H9 (cell line): Measurements from ENCODE around the gene AOC1. TPM values are rescaled to one million over a fixed set of nuclear protein-coding genes. Genes with fewer than 3 reads are reported as not detected.

Experiments
- DNase-seq: peaks from one replicate; pipeline ENCODE4 v3.0.0-alpha.2; 2017
- H2AFZ ChIP-seq: one replicate; pipeline ENCODE4 v1.6.1; 2013; ENCODE audit warnings: mild to moderate bottlenecking, low read length, control low read depth, moderate library complexity
- H2AK5ac ChIP-seq: 2 replicates; pipeline ENCODE4 v1.6.1; 2013; ENCODE audit warnings: low read length, control low read depth, mixed read lengths; ENCODE audit not compliant: insufficient read length
- H2BK120ac ChIP-seq: one replicate; pipeline ENCODE4 v1.6.1; 2013; ENCODE audit warnings: low read depth, mild to moderate bottlenecking, low read length, control low read depth, inconsistent platforms; ENCODE audit not compliant: poor library complexity, severe bottlenecking
- H2BK12ac ChIP-seq: 2 replicates; pipeline ENCODE4 v1.6.1; 2013; ENCODE audit warnings: low read length, control low read depth, mixed read lengths, low read depth; ENCODE audit not compliant: insufficient read length
- H2BK15ac ChIP-seq: 2 replicates; pipeline ENCODE4 v1.6.1; 2013; ENCODE audit warnings: low read depth, low read length, control low read depth
- H2BK20ac ChIP-seq: one replicate; pipeline ENCODE4 v1.6.1; 2013; ENCODE audit warnings: low read depth, mild to moderate bottlenecking, low read length, control low read depth, inconsistent platforms; ENCODE audit not compliant: poor library complexity, severe bottlenecking
- H2BK5ac ChIP-seq: 2 replicates; pipeline ENCODE4 v1.6.1; 2013; ENCODE audit warnings: low read length, control low read depth, mixed read lengths; ENCODE audit not compliant: insufficient read length
- H3K14ac ChIP-seq: 2 replicates; pipeline ENCODE4 v1.6.1; 2013; ENCODE audit warnings: low read length, control low read depth; ENCODE audit not compliant: insufficient read depth
- H3K18ac ChIP-seq: 2 replicates; pipeline ENCODE4 v1.6.1; 2013; ENCODE audit warnings: low read depth, mild to moderate bottlenecking, mixed read lengths, low read length, control low read depth; ENCODE audit not compliant: insufficient read length
- H3K23ac ChIP-seq: 2 replicates; pipeline ENCODE4 v1.6.1; 2013; ENCODE audit warnings: low read length, control low read depth, mixed read lengths, low read depth; ENCODE audit not compliant: insufficient read length
- H3K23me2 ChIP-seq: 2 replicates; pipeline ENCODE4 v1.6.1; 2013; ENCODE audit warnings: low read depth, mild to moderate bottlenecking, mixed read lengths, low read length, control low read depth; ENCODE audit not compliant: insufficient read length, poor library complexity, severe bottlenecking
- H3K27ac ChIP-seq: 2 replicates; pipeline ENCODE4 v1.5.1; 2013; ENCODE audit warnings: low read length, control low read depth, mixed read lengths, low read depth; ENCODE audit not compliant: insufficient read length
- H3K27me3 ChIP-seq: 2 replicates; pipeline ENCODE4 v1.6.1; 2013; ENCODE audit warnings: low read length, control low read depth, inconsistent platforms; ENCODE audit not compliant: insufficient read depth
- H3K4ac ChIP-seq: 2 replicates; pipeline ENCODE4 v1.6.1; 2013; ENCODE audit warnings: low read depth, mild to moderate bottlenecking, control low read depth, inconsistent platforms, low read length, moderate library complexity
- H3K4me1 ChIP-seq: 2 replicates; pipeline ENCODE4 v1.6.1; 2013; ENCODE audit warnings: low read length, control low read depth, inconsistent platforms; ENCODE audit not compliant: insufficient read depth
- H3K4me2 ChIP-seq: 2 replicates; pipeline ENCODE4 v1.6.1; 2013; ENCODE audit warnings: low read length, control low read depth, mixed read lengths; ENCODE audit not compliant: insufficient read length, insufficient read depth
- H3K56ac ChIP-seq: 2 replicates; pipeline ENCODE4 v1.6.1; 2013; ENCODE audit warnings: low read depth, mild to moderate bottlenecking, mixed read lengths, low read length, control low read depth; ENCODE audit not compliant: insufficient read length
- H3K79me1 ChIP-seq: 2 replicates; pipeline ENCODE4 v1.6.1; 2013; ENCODE audit warnings: low read depth, mild to moderate bottlenecking, moderate library complexity, low read length, control low read depth, inconsistent platforms; ENCODE audit not compliant: insufficient read depth, poor library complexity, severe bottlenecking
- H3K79me2 ChIP-seq: 2 replicates; pipeline ENCODE4 v1.6.1; 2013; ENCODE audit warnings: low read length, control low read depth, inconsistent platforms; ENCODE audit not compliant: insufficient read depth
- H3K9ac ChIP-seq: 2 replicates; pipeline ENCODE4 v1.6.1; 2013; ENCODE audit warnings: low read length, control low read depth, mixed read lengths; ENCODE audit not compliant: insufficient read length; ENCODE audit errors: extremely low read depth
- H3K9me3 ChIP-seq: one replicate; pipeline ENCODE4 v1.6.1; 2013; ENCODE audit warnings: low read depth, low read length, inconsistent platforms; ENCODE audit not compliant: control insufficient read depth
- H3T11ph ChIP-seq: one replicate; pipeline ENCODE4 v1.6.1; 2013; ENCODE audit warnings: mild to moderate bottlenecking, low read length, control low read depth, inconsistent platforms
- H4K20me1 ChIP-seq: one replicate; pipeline ENCODE4 v1.6.1; 2013; ENCODE audit not compliant: control insufficient read depth, insufficient read length, insufficient read depth
- H4K5ac ChIP-seq: 2 replicates; pipeline ENCODE4 v1.6.1; 2013; ENCODE audit warnings: low read depth, mild to moderate bottlenecking, mixed read lengths, low read length, control low read depth; ENCODE audit not compliant: insufficient read length
- H4K8ac ChIP-seq: replicated peaks from 2 replicates; pipeline ENCODE4 v1.6.1; 2013; ENCODE audit warnings: low read length, control low read depth, mixed read lengths, low read depth; ENCODE audit not compliant: insufficient read length
- H4K91ac ChIP-seq: 2 replicates; pipeline ENCODE4 v1.6.1; 2013; ENCODE audit warnings: low read depth, mild to moderate bottlenecking, moderate library complexity, mixed read lengths, low read length, control low read depth; ENCODE audit not compliant: insufficient read length
- H3K27ac Mint-ChIP-seq, 3 experiments: 2 replicates in 2 of 3; 3 replicates in 1 of 3; pipeline ENCODE4 v1.8.0; 2020 to 2021; ENCODE audit warnings: mixed read lengths in 3 of 3, mild to moderate bottlenecking in 1 of 3, moderate library complexity in 1 of 3
- H3K27me3 Mint-ChIP-seq: 2 replicates; pipeline ENCODE4 v1.8.0; 2021; ENCODE audit warnings: low read depth, mild to moderate bottlenecking, moderate library complexity, mixed read lengths
- H3K36me3 Mint-ChIP-seq, 3 experiments: 2 replicates in 2 of 3; 3 replicates in 1 of 3; pipeline ENCODE4 v1.8.0; 2020 to 2021; ENCODE audit warnings: low read depth in 3 of 3, mixed read lengths in 3 of 3; ENCODE audit not compliant: insufficient read depth in 1 of 3
- H3K4me1 Mint-ChIP-seq, 2 experiments: 2 replicates each; pipeline ENCODE4 v1.8.0; 2020; ENCODE audit warnings: mixed read lengths in 2 of 2
- H3K4me3 Mint-ChIP-seq, 2 experiments: 2 replicates in 1 of 2; 3 replicates in 1 of 2; pipeline ENCODE4 v1.8.0; 2020 to 2021; ENCODE audit warnings: mild to moderate bottlenecking in 2 of 2, mixed read lengths in 2 of 2, moderate library complexity in 1 of 2
- H3K9me3 Mint-ChIP-seq, 2 experiments: 2 replicates in 1 of 2; 3 replicates in 1 of 2; pipeline ENCODE4 v1.8.0; 2020; ENCODE audit warnings: mild to moderate bottlenecking in 2 of 2, mixed read lengths in 2 of 2, moderate library complexity in 1 of 2
- CTCF ChIP-seq: fragments of 200-600 bp; sonication (generic); conservative IDR thresholded peaks from 3 replicates; pipeline ENCODE4 v1.8.0; 2021; ENCODE audit warnings: antibody characterized with exemption, mild to moderate bottlenecking
- WGBS: extraction: QIAGEN DNeasy Blood & Tissue Kit; methylation state at CpG from one replicate; pipeline ENCODE4 v1.1.7; 2013; ENCODE audit warnings: missing lambda C conversion rate, low lambda C conversion rate, mixed read lengths; ENCODE audit not compliant: insufficient read length; ENCODE audit errors: extremely low coverage; 5-methylcytosine and 5-hydroxymethylcytosine counted together
- total RNA-seq: library from RNA; stranded (reverse); gene quantifications from 2 replicates; pipeline ENCODE4 v1.2.1, GENCODE V29; 2021

The AOC1 gene
- total RNA-seq, 1 experiment from 2014 or later: 0.28 TPM

GRCh38 chr7:150903606-150904005 is 51.3 kb downstream of the AOC1 start:
- Histone ChIP-seq H3K56ac (no peak overlapping the region), H4K20me1 (no peaks in the 10 kb centered on the region), H3K27ac (no peak overlapping the region), H3K79me1 (no peaks in the 10 kb centered on the region), H3K18ac (no peak overlapping the region), H4K5ac (no peak overlapping the region), H3K9me3 (no peaks in the 10 kb centered on the region), H3K27me3 (no peaks in the 10 kb centered on the region; the same call in 1 of the 2 replicates), H3K79me2 (no peaks in the 10 kb centered on the region), H3K4ac (no peak overlapping the region), H2BK15ac (no peak overlapping the region), H4K91ac (no peak overlapping the region), H3K14ac (no peak overlapping the region), H2BK12ac (no peak overlapping the region), H3K4me2 (no peak overlapping the region), H2AFZ (no peak overlapping the region), H2BK5ac (no peak overlapping the region), H3K23me2 (peaks cover 2% of the 10 kb centered on the region), H3K9ac (no peak overlapping the region), H2AK5ac (no peak overlapping the region), H2BK20ac (no peak overlapping the region), H3K23ac (no peak overlapping the region), H3K4me1 (peaks cover 4% of the 10 kb centered on the region; the same call in 1 of the 2 replicates), H2BK120ac (no peak overlapping the region), H3T11ph (no peak overlapping the region), H4K8ac (no peak overlapping the region)
- Mint-ChIP-seq H3K36me3 (no peaks in the 10 kb centered on the region), H3K27ac (no peak overlapping the region), H3K27me3 (peaks cover 74% of the 10 kb centered on the region), H3K9me3 (no peaks in the 10 kb centered on the region), H3K4me3 (no peak overlapping the region), H3K4me1 (peaks cover 18 to 20% of the 10 kb centered on the region in 2 experiments)
- no peak for TF ChIP-seq CTCF
- WGBS: 100% methylated on average over 1 of the region's 12 CpGs
- DNase-seq: no peak
